Ascending aorta (tissue), 2 donors: ENCODE results near the gene IL4I1. TPM values are rescaled to one million over a fixed set of nuclear protein-coding genes. Genes with fewer than 3 reads are reported as not detected.

Experiments
- DNase-seq, 2 donors: peaks; one replicate each; pipeline ENCODE4 v3.0.0-alpha.2; 2019; ENCODE audit warnings: low spot score in 2 of 2
- H3K27ac ChIP-seq, 2 donors: fragments of 200-600 bp; sonication (generic); one replicate each; pipeline ENCODE4 v1.5.1; 2016 to 2017; ENCODE audit warnings: mild to moderate bottlenecking in 1 of 2
- H3K27me3 ChIP-seq: fragments of 200-600 bp; sonication (generic); one replicate; pipeline ENCODE4 v1.5.1; 2017
- H3K36me3 ChIP-seq, 2 donors: fragments of 200-600 bp; sonication (generic); one replicate each; pipeline ENCODE4 v1.5.1; 2016
- H3K4me1 ChIP-seq, 2 donors: fragments of 200-600 bp; sonication (generic); one replicate each; pipeline ENCODE4 v1.5.1; 2016 to 2017; ENCODE audit warnings: mild to moderate bottlenecking in 1 of 2
- H3K4me3 ChIP-seq, 2 donors: fragments of 200-600 bp; sonication (generic); one replicate each; pipeline ENCODE4 v1.5.1; 2016 to 2017; ENCODE audit warnings: mild to moderate bottlenecking in 1 of 2
- H3K9me3 ChIP-seq, 2 donors: fragments of 200-600 bp; sonication (generic); one replicate each; pipeline ENCODE4 v1.5.1; 2016
- intact Hi-C: fragments of 100-400 bp; cut with DNase I; formaldehyde crosslinking; loops from one replicate; pipeline ENCODE4 v1.15.1; 2023
- total RNA-seq: library from RNA; depleted of rRNA; stranded (reverse); fragments of >200 nt; gene quantifications from one replicate; pipeline ENCODE4 v1.1.0, GENCODE V29; 2016
- TF ChIP-seq, protein P1 (sequence below), 3 experiments: fragments of 200-600 bp in 2 of 3; fragments of 450-650 bp in 1 of 3; sonication (generic) in 2 of 3; IDR thresholded peaks; one replicate each; pipeline ENCODE4 v1.5.1; 2016 to 2019; ENCODE audit warnings: antibody characterized with exemption in 3 of 3, mild to moderate bottlenecking in 1 of 3, moderate library complexity in 1 of 3

Gene IL4I1
- total RNA-seq, 1 donor from 2014 or later, result 0.96 TPM

GRCh38 chr19:49840736-49841249 lies 55.9 kb downstream of the IL4I1 start:
- Histone ChIP-seq H3K4me3 (no peak overlapping the region), H3K27me3 (no peaks in the 10 kb centered on the region), H3K27ac (no peak overlapping the region), H3K4me1 (no peaks in the 10 kb centered on the region), H3K36me3 (peaks cover 18 to 47% of the 10 kb centered on the region in 2 donors), H3K9me3 (no peaks in the 10 kb centered on the region)
- TF ChIP-seq, protein P1, sequence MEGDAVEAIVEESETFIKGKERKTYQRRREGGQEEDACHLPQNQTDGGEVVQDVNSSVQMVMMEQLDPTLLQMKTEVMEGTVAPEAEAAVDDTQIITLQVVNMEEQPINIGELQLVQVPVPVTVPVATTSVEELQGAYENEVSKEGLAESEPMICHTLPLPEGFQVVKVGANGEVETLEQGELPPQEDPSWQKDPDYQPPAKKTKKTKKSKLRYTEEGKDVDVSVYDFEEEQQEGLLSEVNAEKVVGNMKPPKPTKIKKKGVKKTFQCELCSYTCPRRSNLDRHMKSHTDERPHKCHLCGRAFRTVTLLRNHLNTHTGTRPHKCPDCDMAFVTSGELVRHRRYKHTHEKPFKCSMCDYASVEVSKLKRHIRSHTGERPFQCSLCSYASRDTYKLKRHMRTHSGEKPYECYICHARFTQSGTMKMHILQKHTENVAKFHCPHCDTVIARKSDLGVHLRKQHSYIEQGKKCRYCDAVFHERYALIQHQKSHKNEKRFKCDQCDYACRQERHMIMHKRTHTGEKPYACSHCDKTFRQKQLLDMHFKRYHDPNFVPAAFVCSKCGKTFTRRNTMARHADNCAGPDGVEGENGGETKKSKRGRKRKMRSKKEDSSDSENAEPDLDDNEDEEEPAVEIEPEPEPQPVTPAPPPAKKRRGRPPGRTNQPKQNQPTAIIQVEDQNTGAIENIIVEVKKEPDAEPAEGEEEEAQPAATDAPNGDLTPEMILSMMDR (IDR thresholded peaks at IDR 0.05), result no peak
- intact Hi-C loops, result no loop called here
- no peak for DNase-seq

- no peak overlapping the region for H3K27ac ChIP-seq
- peaks cover 23 to 51% of the 10 kb centered on the region in 2 donors for H3K36me3 ChIP-seq
- DNase-seq, result no peak
These were observed 56.4 kb downstream of the IL4I1 start for GRCh38 chr19:49840321-49840720.

DNA sequence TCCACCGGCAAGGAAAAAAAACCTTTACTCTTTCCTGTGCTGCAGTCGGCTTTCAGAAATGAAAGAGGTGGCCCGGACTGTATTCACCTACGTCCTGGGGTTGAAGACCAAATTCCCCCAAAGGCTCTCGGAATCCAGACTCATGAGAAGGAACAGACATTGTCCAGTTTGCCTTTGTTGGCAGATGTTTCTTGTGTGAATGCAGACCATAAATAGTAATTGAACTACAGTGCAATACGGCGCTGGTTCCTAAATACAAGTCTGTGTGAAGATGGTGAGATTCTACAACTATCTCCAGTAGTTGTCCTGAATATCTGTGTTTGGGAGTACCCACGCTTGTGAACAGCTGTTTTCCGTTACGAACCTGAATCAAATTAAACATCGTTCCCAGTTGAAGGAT lies 57.0 kb downstream of the IL4I1 start:
- Histone ChIP-seq H3K4me3 (no peak overlapping the region), H3K36me3 (peaks cover 28 to 57% of the 10 kb centered on the region in 2 donors), H3K27me3 (no peaks in the 10 kb centered on the region), H3K27ac (no peak overlapping the region), H3K4me1 (no peaks in the 10 kb centered on the region), H3K9me3 (no peaks in the 10 kb centered on the region)
- TF ChIP-seq, protein P1 (IDR thresholded peaks at IDR 0.05), result no peak
- DNase-seq, result no peak
- intact Hi-C loops, result no loop called here

More at GRCh38 chr19:49840321-49840720, 56.4 kb downstream of the IL4I1 start:
- Histone ChIP-seq H3K27me3 (no peaks in the 10 kb centered on the region), H3K4me1 (no peaks in the 10 kb centered on the region), H3K4me3 (no peak overlapping the region), H3K9me3 (no peaks in the 10 kb centered on the region)
- intact Hi-C loops, result no loop called here
- TF ChIP-seq, protein P1 (IDR thresholded peaks at IDR 0.05), result no peak

Other genes starting within 250 kb of the IL4I1 start
- 75.9 TPM for gene IRF3, start 231.0 kb downstream of the IL4I1 start, total RNA-seq
- 0.64 TPM for gene BCL2L12, start 231.0 kb downstream of the IL4I1 start, total RNA-seq
- 271 TPM for gene PRMT1, start 219.6 kb downstream of the IL4I1 start, total RNA-seq
- 9.8 TPM for gene ADM5, start 207.3 kb downstream of the IL4I1 start, total RNA-seq
- gene CPT1C, start 205.8 kb downstream of the IL4I1 start, total RNA-seq, result 12.3 TPM
- not detected for gene TSKS, start 133.6 kb downstream of the IL4I1 start, total RNA-seq
- 249 TPM for gene AP2A1, start 129.9 kb downstream of the IL4I1 start, total RNA-seq
- 22.1 TPM for gene FUZ, start 83.6 kb downstream of the IL4I1 start, total RNA-seq
- 54.0 TPM for gene MED25, start 78.6 kb downstream of the IL4I1 start, total RNA-seq
- gene PTOV1, start 45.7 kb downstream of the IL4I1 start, total RNA-seq, result 163 TPM
- 46.3 TPM for gene PNKP, start 29.3 kb downstream of the IL4I1 start, total RNA-seq
- 12.8 TPM for gene AKT1S1, start 19.5 kb downstream of the IL4I1 start, total RNA-seq
- gene TBC1D17, start 19.2 kb downstream of the IL4I1 start, total RNA-seq, result 44.6 TPM
- gene ATF5, start 32.3 kb upstream of the IL4I1 start, total RNA-seq, result 4.3 TPM
- gene NUP62, start 32.6 kb upstream of the IL4I1 start, total RNA-seq, result 38.8 TPM
- gene SIGLEC11, start 64.3 kb upstream of the IL4I1 start, total RNA-seq, result 12.7 TPM
- gene VRK3, start 128.5 kb upstream of the IL4I1 start, total RNA-seq, result 27.6 TPM
- gene ZNF473, start 129.1 kb upstream of the IL4I1 start, total RNA-seq, result 3.4 TPM